Measurements from ENCODE around the gene SUV39H1. TPM values are rescaled to one million over a fixed set of nuclear protein-coding genes. Genes with fewer than 3 reads are reported as not detected.

SUV39H1 gene
- total and polyA plus RNA-seq, 2 donors (not counting 1 experiment from before 2014, with no cell fraction given), result 6.7 to 9.5 TPM

DNA sequence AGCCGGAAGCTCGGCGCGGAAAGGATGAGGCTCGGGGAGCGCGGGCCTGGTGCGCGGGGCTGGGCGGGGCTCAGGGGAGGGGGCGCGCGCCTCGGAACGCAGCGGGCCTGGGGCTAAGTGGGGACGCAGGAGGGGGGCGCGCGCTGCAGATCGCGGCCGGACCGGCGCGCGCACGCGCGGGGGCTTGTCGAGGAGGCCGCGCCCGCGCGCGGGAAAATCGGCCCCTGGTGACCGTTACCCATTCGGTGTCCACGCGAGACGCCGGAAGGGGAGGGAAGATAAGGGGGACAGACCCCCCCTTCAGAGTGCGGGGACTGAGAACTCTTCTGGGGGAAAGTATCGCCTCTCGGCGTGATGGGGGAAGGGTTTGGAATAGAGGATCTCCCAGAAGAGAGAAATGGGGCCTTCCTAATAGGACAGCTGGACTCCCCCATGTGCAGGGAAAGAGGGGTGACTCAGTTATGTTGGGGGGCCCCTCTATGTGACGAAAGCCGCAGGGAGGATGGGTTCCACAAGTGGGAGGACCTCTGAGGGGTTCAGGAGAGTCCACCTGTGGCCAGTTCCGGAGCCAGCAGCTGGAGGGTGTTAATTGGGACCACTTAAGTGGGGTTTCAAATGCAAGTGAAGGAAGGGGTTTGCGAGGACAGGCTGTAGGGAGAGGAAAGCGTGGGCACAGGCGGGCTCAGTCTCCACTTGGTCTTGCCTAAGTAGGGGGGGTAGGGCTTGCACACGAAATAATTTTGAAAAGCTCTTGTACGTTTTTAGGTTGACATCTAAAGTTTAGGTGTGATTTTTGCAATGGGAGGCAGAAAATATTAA, 584 bp downstream of the SUV39H1 start:
- no peak for DNase-seq
- ChIA-PET POLR2A (interaction anchor here (0.7 to 1.6 kb wide), 4 partner anchors 14 to 241 kb away, joined by 3 to 7 read pairs (median 4); partner anchors contain the start of gene WAS), CTCF (interaction anchor here (1.3 to 2.1 kb wide), 2 partner anchors 49 kb away, joined by 3 to 7 read pairs; no protein-coding TSS in a partner anchor)

More for the DNA sequence above, 584 bp downstream of the SUV39H1 start:
- Histone ChIP-seq H3K79me2 (ENCODE audit: control insufficient read depth, insufficient read depth, low read length) (peaks cover 7% of the 10 kb centered on the region), H3K4me2 (replicated peaks; ENCODE audit: low read depth, low read length, poor library complexity, severe bottlenecking) (peak overlapping the region; percentile 79), H3K9ac (ENCODE audit: low read length) (peak overlapping the region; percentile 72), H3K27ac (ENCODE audit: low read length in 2 of 2) (peak overlapping the region; percentile 18 to 85), H4K20me1 (ENCODE audit: control insufficient read depth, insufficient read depth, low read length, poor library complexity, severe bottlenecking) (no peaks in the 10 kb centered on the region), H3K4me1 (ENCODE audit: control insufficient read depth in 2 of 2, insufficient read depth in 2 of 2, low read length in 2 of 2) (peaks cover 7 to 16% of the 10 kb centered on the region in 2 donors), H3K27me3 (replicated peaks in 1 of 4; ENCODE audit: control extremely low read depth in 1 of 4, control insufficient read depth in 3 of 4, insufficient read depth in 4 of 4, low read length in 3 of 4) (no peaks in the 10 kb centered on the region), H3K9me3 (ENCODE audit: control extremely low read depth in 1 of 3, control insufficient read depth in 2 of 3, insufficient read depth in 1 of 3, low read length in 2 of 3) (no peaks in the 10 kb centered on the region), H3K36me3 (replicated peaks in 1 of 2; ENCODE audit: control extremely low read depth in 1 of 2, control insufficient read depth in 1 of 2, extremely low read depth in 1 of 2, insufficient read depth in 2 of 2, low read length in 1 of 2) (peaks cover 0 to 11% of the 10 kb centered on the region in 2 experiments), H3K4me3 (ENCODE audit: control extremely low read depth in 1 of 5, extremely low read depth in 1 of 5, insufficient read depth in 1 of 5, low read depth in 2 of 5, low read length in 4 of 5) (peak overlapping the region in 4 of 5 experiments; percentile 38 to 63 (median 59)), H2AFZ (ENCODE audit: insufficient read depth, low read depth, low read length, poor library complexity, severe bottlenecking) (peak overlapping the region; percentile 81)
- Mint-ChIP-seq H3K4me3 (peak overlapping the region; percentile 92), H3K27ac (peak overlapping the region; percentile 26), H3K9me3 (ENCODE audit: insufficient read depth) (no peaks in the 10 kb centered on the region), H3K27me3 (no peaks in the 10 kb centered on the region), H3K4me1 (peaks cover 16% of the 10 kb centered on the region)
- intact Hi-C loops (cut with micrococcal nuclease), result loop anchor here (1.0 to 5.0 kb wide), 9 partner anchors 14 to 214 kb away; partner anchors contain the start of genes HDAC6, SLC35A2, TBC1D25 and WAS
- WGBS (ENCODE audit: insufficient coverage), result under 1% methylated on average over 29 of the region's 56 CpGs
- no peak for TF ChIP-seq EZH2 (IDR thresholded peaks at IDR 0.05; ENCODE audit: borderline replicate concordance, insufficient read depth, low read depth, low read length, poor library complexity, severe bottlenecking)
- TF ChIP-seq, protein P1, sequence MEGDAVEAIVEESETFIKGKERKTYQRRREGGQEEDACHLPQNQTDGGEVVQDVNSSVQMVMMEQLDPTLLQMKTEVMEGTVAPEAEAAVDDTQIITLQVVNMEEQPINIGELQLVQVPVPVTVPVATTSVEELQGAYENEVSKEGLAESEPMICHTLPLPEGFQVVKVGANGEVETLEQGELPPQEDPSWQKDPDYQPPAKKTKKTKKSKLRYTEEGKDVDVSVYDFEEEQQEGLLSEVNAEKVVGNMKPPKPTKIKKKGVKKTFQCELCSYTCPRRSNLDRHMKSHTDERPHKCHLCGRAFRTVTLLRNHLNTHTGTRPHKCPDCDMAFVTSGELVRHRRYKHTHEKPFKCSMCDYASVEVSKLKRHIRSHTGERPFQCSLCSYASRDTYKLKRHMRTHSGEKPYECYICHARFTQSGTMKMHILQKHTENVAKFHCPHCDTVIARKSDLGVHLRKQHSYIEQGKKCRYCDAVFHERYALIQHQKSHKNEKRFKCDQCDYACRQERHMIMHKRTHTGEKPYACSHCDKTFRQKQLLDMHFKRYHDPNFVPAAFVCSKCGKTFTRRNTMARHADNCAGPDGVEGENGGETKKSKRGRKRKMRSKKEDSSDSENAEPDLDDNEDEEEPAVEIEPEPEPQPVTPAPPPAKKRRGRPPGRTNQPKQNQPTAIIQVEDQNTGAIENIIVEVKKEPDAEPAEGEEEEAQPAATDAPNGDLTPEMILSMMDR (IDR thresholded peaks at IDR 0.05), result no peak
- ATAC-seq (ENCODE audit: low read depth), result no peak
